ENCODE results near the gene MED28.

The MED28 gene

GRCh38 chr4:17667253-17667652 lies 52.8 kb downstream of the MED28 start:
- Histone ChIP-seq H3K27me3 (ENCODE audit: control insufficient read depth, insufficient read depth, low read length) (no peaks in the 10 kb centered on the region), H3K9me3 (ENCODE audit: control insufficient read depth, insufficient read depth, low read depth, low read length) (no peaks in the 10 kb centered on the region), H3K36me3 (ENCODE audit: control insufficient read depth, insufficient read depth, low read length) (no peaks in the 10 kb centered on the region), H3K9ac (ENCODE audit: low read length) (no peak overlapping the region), H3K4me3 (ENCODE audit: low read depth, low read length) (no peak overlapping the region), H3K27ac (ENCODE audit: low read depth, low read length) (no peak overlapping the region), H3K4me1 (ENCODE audit: control insufficient read depth, insufficient read depth, low read length) (no peaks in the 10 kb centered on the region)

GRCh38 chr4:17667653-17668201 lies 53.3 kb downstream of the MED28 start:
- Histone ChIP-seq H3K9ac (ENCODE audit: low read length) (no peak overlapping the region), H3K27ac (ENCODE audit: low read depth, low read length) (no peak overlapping the region), H3K36me3 (ENCODE audit: control insufficient read depth, insufficient read depth, low read length) (no peaks in the 10 kb centered on the region), H3K4me1 (ENCODE audit: control insufficient read depth, insufficient read depth, low read length) (no peaks in the 10 kb centered on the region), H3K4me3 (ENCODE audit: low read depth, low read length) (no peak overlapping the region), H3K9me3 (ENCODE audit: control insufficient read depth, insufficient read depth, low read depth, low read length) (no peaks in the 10 kb centered on the region), H3K27me3 (ENCODE audit: control insufficient read depth, insufficient read depth, low read length) (no peaks in the 10 kb centered on the region)

GRCh38 chr4:17670423-17670822 lies 56.0 kb downstream of the MED28 start:
- H3K4me3 ChIP-seq (ENCODE audit: low read depth, low read length): no peak overlapping the region
- no peaks in the 10 kb centered on the region for H3K9me3 ChIP-seq (ENCODE audit: control insufficient read depth, insufficient read depth, low read depth, low read length)
- no peaks in the 10 kb centered on the region for H3K27me3 ChIP-seq (ENCODE audit: control insufficient read depth, insufficient read depth, low read length)
- no peaks in the 10 kb centered on the region for H3K4me1 ChIP-seq (ENCODE audit: control insufficient read depth, insufficient read depth, low read length)
- H3K36me3 ChIP-seq (ENCODE audit: control insufficient read depth, insufficient read depth, low read length): no peaks in the 10 kb centered on the region
- H3K9ac ChIP-seq (ENCODE audit: low read length): no peak overlapping the region
- H3K27ac ChIP-seq (ENCODE audit: low read depth, low read length): no peak overlapping the region

DNA sequence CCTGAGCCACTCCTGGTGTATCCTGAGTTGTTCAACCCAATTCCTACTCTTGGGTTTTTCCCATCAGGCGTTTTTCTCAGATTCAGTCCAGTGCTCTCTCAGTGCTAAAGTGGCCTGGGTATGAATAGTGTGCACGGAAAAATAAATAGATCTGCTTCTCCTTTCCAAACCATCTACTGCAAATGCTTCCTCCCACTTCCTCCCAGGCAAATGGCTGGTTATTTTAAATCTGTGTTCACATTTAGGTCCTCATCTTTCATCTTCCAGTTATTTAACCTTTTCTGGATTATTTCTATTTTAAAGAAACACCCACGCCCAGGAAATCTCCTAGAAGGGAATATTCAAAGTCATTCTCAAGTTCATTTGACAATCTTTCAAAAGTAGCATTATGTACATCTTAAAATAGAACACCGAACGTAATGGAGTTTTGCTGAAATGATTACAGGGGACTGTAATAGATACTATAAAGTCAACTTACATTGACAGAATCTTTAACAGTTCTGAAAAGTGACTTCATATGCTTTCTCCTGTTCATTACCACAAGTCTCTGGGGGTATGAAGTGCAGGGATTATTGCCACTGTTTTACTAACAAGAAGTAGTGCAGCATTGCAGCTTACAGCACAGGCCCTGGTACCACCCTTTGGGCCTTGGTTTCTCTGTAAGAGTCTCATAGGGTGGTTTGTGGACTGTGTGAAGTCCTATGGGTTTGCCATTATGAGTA lies 66.3 kb downstream of the MED28 start:
- no peaks in the 10 kb centered on the region for H3K4me1 ChIP-seq (ENCODE audit: control insufficient read depth, insufficient read depth, low read length)
- no peaks in the 10 kb centered on the region for H3K36me3 ChIP-seq (ENCODE audit: control insufficient read depth, insufficient read depth, low read length)
- no peak overlapping the region for H3K4me3 ChIP-seq (ENCODE audit: low read depth, low read length)
- no peak overlapping the region for H3K9ac ChIP-seq (ENCODE audit: low read length)
- no peak overlapping the region for H3K27ac ChIP-seq (ENCODE audit: low read depth, low read length)
- H3K27me3 ChIP-seq (ENCODE audit: control insufficient read depth, insufficient read depth, low read length): no peaks in the 10 kb centered on the region
- H3K9me3 ChIP-seq (ENCODE audit: control insufficient read depth, insufficient read depth, low read depth, low read length): no peaks in the 10 kb centered on the region

DNA sequence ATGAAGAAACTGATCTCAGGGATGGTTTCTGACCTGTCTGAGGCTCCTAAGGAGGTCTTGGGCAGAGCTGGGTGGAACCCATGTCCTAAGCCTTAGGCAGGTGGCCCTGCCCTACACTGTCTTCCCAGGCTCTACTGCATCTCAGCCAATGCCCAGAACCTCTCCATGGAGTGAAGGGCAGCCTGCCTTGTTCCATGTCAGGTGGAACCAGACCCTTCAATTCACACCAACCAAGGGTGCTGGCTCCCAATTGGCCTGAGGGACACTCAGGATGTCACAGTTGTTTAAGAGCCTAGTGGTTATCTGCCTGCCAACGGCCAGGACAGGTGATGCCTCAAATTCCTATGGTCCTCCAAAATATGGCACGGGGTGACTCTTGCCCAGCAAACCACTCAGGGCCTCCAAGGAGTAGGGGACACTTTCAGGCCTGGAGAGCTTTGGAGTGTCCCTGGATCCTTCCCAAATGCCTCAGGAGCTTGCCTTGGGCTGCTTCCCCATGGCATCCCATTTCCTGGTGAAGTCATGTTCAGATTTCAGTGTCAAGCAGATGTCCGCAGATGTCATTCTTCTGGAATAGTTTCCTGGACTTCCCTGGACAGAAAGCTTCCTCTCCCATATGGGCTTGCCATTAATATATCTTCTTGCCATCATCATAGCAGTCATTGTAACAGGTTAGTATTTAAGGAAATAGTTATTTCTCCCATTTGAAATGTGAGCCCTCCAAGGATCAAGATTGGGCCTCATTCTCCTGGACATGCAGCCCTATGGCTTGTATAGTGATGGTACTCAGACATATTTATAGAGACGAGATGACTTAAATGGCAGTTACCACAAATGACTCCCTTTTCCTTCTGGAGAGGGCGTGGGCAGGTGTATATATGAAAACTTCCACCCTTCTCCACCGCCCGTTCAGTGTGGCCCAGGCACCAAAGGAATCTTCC lies 67.1 kb downstream of the MED28 start:
- no peaks in the 10 kb centered on the region for H3K9me3 ChIP-seq (ENCODE audit: control insufficient read depth, insufficient read depth, low read depth, low read length)
- H3K4me3 ChIP-seq (ENCODE audit: low read depth, low read length): no peak overlapping the region
- H3K27me3 ChIP-seq (ENCODE audit: control insufficient read depth, insufficient read depth, low read length): no peaks in the 10 kb centered on the region
- no peaks in the 10 kb centered on the region for H3K4me1 ChIP-seq (ENCODE audit: control insufficient read depth, insufficient read depth, low read length)
- H3K9ac ChIP-seq (ENCODE audit: low read length): no peak overlapping the region
- H3K36me3 ChIP-seq (ENCODE audit: control insufficient read depth, insufficient read depth, low read length): no peaks in the 10 kb centered on the region
- no peak overlapping the region for H3K27ac ChIP-seq (ENCODE audit: low read depth, low read length)

- no peak overlapping the region for H3K27ac ChIP-seq (ENCODE audit: low read depth, low read length)
- H3K4me1 ChIP-seq (ENCODE audit: control insufficient read depth, insufficient read depth, low read length): no peaks in the 10 kb centered on the region
- no peak overlapping the region for H3K4me3 ChIP-seq (ENCODE audit: low read depth, low read length)
- H3K36me3 ChIP-seq (ENCODE audit: control insufficient read depth, insufficient read depth, low read length): no peaks in the 10 kb centered on the region
- H3K27me3 ChIP-seq (ENCODE audit: control insufficient read depth, insufficient read depth, low read length): no peaks in the 10 kb centered on the region
- H3K9me3 ChIP-seq (ENCODE audit: control insufficient read depth, insufficient read depth, low read depth, low read length): no peaks in the 10 kb centered on the region
- no peak overlapping the region for H3K9ac ChIP-seq (ENCODE audit: low read length)
These were observed 67.8 kb downstream of the MED28 start for GRCh38 chr4:17682222-17682566.

Measured in HUES6 (cell line).